Measurements from ENCODE around the gene RPS29. TPM values are rescaled to one million over a fixed set of nuclear protein-coding genes. Genes with fewer than 3 reads are reported as not detected.

Gene RPS29
- total RNA-seq: 1,905 TPM

DNA sequence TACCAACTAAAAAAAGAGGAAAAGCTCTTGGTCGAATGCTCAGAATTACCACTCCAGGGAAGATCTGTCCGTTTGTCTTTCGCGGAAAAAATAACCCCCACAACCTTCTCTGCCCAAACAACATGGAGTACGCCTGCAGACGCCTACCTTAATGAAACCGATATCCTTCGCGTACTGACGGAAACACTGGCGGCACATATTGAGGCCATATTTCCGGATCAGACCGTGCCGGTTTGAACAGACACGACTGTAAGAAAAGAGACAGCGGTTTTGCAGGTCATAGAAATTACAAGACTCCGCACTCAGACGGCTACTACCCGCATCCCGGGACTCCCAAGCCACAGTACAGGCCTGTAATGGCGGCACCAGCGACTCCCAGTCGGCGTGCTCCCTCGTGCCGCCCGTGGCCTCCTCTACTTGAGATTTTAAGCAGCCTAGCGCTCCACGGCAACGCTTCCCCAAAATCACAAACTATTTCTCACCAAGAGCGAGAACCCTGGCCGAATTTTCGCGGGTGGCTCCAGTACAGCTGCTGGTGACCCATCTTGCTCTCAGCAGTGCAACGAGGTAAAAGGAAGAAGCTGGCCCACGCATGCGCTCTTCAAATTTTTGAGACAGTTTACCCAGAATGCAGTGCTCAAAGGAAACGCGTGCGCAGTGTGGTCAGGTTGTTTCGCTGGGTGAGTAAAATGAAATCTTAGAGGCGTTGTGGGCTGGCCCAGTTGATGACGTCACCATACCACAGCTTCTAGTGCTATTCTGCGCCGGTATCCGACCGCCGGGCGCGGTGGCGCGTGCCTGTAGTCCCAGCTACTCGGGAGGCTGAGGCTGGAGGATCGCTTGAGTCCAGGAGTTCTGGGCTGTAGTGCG, at the start of gene RPS29:
RPS29 (minus strand) TSS at position 578 of the 870 bp plus-strand sequence; CDS start at position 544, 34 bp downstream.

DNA sequence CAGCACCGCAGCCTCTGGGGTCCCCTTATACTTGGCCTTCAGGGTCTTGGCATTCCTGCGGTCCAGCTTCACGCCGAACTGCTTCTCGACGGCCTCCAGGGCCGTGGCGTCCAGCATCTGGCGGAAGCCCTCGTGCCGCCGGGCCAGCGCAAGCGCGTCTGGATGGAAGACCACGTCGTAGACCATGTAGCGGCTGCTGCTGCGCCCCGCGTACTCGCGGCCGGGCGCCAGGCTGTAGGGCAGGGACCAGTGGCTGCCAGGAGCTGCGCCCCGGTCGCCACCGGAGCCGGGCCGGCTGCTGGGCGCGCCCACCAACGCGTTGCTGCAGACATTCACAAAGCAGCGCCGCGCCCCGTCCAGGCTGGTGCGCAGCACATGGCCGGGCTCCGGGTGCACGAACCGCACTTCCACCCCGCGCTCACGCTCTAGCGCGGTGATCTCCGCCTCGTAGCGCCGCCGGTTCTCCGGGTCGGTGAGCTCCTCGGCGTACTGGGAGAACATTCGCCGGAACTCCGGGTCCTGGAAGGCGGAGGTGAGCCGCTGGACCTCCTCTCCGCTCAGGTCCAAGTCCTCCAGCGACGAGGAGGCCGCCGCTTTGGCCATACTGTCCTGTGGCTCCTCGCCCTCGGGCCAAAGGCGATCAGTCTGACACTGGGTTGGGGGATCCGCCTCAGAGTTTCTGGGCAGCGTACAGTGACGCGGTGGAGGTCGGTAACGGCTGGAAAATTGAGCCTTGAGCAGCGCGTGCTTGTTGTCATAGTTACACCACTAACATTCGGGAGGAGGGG, 48.6 kb upstream of the RPS29 start, which contains the start of gene DNAAF2:
DNAAF2 (minus strand) TSS at position 698 of the 788 bp plus-strand sequence; CDS start at position 603, 95 bp downstream.

DNA sequence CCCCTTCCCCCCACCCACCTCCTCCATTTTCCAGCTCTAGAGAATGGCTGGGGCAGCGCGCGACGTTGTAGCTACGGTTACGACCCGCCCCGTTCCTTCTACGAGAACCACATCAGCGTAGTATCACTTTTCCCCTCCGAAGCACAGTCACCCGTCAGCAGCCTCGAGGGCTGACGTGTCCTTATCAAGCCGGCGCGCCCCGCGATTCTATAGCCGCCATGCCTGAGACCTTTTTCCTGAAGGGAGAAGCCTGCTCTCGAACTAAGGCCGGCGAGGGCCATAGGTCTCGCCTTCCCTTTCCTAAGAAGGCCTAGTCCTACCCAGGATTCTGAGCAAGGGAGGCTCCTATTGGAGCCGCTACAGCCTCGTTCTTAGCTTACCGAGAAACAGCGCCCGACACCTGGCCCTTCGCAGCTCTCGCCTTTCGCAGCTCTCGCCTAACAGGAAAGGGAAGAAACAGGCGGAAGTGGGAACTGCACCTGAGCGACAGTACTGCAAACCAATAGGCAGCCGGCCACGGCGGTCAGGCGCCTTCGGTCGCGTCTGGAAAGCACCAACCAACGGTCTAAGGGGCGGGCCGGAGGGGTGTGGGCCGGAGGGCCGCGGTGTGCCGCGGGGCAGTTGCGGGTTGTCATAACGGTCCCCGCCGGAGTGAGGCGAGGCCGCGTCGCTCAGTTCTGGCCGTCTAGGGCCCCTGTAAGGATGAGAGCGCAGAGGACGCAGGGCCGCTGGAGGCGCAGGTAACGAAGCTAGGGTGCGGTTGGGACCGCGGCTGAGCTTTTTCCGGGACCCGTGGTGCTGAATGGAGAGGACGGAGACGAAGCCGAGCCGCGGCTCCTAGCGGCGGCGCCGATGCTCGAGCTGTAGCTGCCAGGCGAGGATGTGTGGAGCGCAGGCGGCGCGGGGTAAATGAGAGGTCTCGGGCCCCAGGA, 34.3 kb upstream of the RPS29 start, which contains the start of the genes MGAT2 and RPL36AL:
MGAT2 (plus strand) TSS at position 618 of the 932 bp plus-strand sequence. CDS start 470 bp downstream, outside the sequence.
RPL36AL (minus strand) TSS at position 445 of the 932 bp plus-strand sequence. CDS start 1,522 bp downstream, outside the sequence.

DNA sequence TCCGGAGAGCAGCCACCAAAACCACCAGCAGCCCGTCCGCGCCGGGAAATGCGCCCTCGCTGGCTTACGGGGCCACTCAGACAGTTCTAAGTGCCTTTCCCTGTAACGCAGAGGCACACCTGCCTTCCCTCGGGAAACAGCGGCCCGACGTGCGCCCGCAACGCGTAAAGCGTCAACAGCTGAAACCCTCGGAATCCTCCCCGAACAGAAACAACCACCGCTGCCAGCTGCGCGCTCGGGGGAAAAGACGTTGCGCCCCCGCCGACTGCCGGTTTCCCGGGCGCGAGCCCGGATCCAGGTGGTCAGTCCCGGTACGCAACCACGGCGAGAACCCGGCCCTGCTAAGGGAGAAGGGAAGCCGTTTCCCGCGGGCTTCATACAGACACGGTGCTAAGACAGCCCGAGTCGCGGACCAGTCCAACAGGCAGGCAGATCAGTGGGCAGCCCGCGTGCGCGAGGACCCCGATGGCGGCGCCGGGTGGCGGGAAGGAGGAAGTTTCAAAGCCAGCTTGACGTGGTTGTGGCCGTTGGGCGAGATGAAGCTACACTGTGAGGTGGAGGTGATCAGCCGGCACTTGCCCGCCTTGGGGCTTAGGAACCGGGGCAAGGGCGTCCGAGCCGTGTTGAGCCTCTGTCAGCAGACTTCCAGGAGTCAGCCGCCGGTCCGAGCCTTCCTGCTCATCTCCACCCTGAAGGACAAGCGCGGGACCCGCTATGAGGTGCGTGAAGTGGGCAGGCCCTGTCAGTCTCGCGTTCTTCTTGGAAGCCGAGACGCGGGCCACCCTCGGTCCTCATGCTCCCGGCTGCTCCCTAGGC, 12.5 kb upstream of the RPS29 start, which contains the start of gene LRR1:
LRR1 (plus strand) TSS at position 456 of the 816 bp plus-strand sequence; CDS start at position 537, 81 bp downstream.

Other genes with a start within 250 kb of the RPS29 start
- 9.2 TPM for gene LRR1, start 12.6 kb upstream of the RPS29 start, total RNA-seq
- gene RPL36AL, start 34.2 kb upstream of the RPS29 start, total RNA-seq: 76.9 TPM
- gene MGAT2, start 34.4 kb upstream of the RPS29 start, total RNA-seq: 34.1 TPM
- 22.7 TPM for gene DNAAF2, start 48.9 kb upstream of the RPS29 start, total RNA-seq
- 14.3 TPM for gene POLE2, start 101.8 kb upstream of the RPS29 start, total RNA-seq
- gene KLHDC1, start 106.7 kb upstream of the RPS29 start, total RNA-seq: 14.6 TPM
- gene KLHDC2, start 181.8 kb upstream of the RPS29 start, total RNA-seq: 119 TPM